Colonic mucosa (tissue), 4 donors: ENCODE measurements around the gene MCCC2. TPM values are rescaled to one million over a fixed set of nuclear protein-coding genes. Genes with fewer than 3 reads are reported as not detected.

Experiments used
- DNase-seq: peaks from one replicate; pipeline ENCODE4 v3.0.0-alpha.2; 2020
- H3K27ac ChIP-seq: fragments of 200-600 bp; one replicate; pipeline ENCODE4 v1.8.0; 2021
- H3K27me3 ChIP-seq: fragments of 200-600 bp; one replicate; pipeline ENCODE4 v1.8.0; 2021
- H3K36me3 ChIP-seq: fragments of 200-600 bp; one replicate; pipeline ENCODE4 v1.8.0; 2021
- H3K4me1 ChIP-seq: fragments of 200-600 bp; one replicate; pipeline ENCODE4 v1.8.0; 2021; ENCODE audit warnings: mild to moderate bottlenecking
- H3K4me3 ChIP-seq: fragments of 200-600 bp; one replicate; pipeline ENCODE4 v1.8.0; 2021
- H3K9ac ChIP-seq, 2 donors: one replicate each; pipeline ENCODE4 v1.7.0; 2013; ENCODE audit warnings: control low read depth in 2 of 2, low read depth in 2 of 2, low read length in 2 of 2
- H3K9me3 ChIP-seq: fragments of 200-600 bp; one replicate; pipeline ENCODE4 v1.8.0; 2021
- CTCF ChIP-seq: fragments of 200-600 bp; IDR thresholded peaks from one replicate; pipeline ENCODE4 v1.8.0; 2022; ENCODE audit warnings: antibody characterized with exemption, mild to moderate bottlenecking
- intact Hi-C: fragments of 100-400 bp; cut with DNase I; formaldehyde crosslinking; loops from one replicate; pipeline ENCODE4 v1.14.1; 2022
- total RNA-seq, 2 donors: library from RNA; stranded (reverse); fragmentation: NEBNext Ultra II Directional in 1 of 2; extraction: Animal tissue kit (Norgen Biotek cat#: 25700) in 1 of 2; gene quantifications; one replicate each; pipeline ENCODE4 v1.2.1, GENCODE V29; 2021
- donor health status: healthy.
- donor health status: DM: no; HTN: no; CAD: no.
- donor health status: DM: no; HTN: no; CAD: no.

The MCCC2 gene
- total RNA-seq, 2 donors from 2014 or later = 56.8 to 68.7 TPM

- H3K36me3 ChIP-seq = no peaks in the 10 kb centered on the region
- intact Hi-C loops = no loop called here
- no peak overlapping the region for H3K27ac ChIP-seq
- no peak for DNase-seq
- H3K9me3 ChIP-seq = no peaks in the 10 kb centered on the region
- no peaks in the 10 kb centered on the region for H3K27me3 ChIP-seq
- no peaks in the 10 kb centered on the region for H3K4me1 ChIP-seq
- no peak for TF ChIP-seq CTCF
- no peak overlapping the region for H3K9ac ChIP-seq
- no peak overlapping the region for H3K4me3 ChIP-seq
Observed at GRCh38 chr5:71705421-71705820, 118.3 kb downstream of the MCCC2 start.

GRCh38 chr5:71706906-71707305 is 119.8 kb downstream of the MCCC2 start:
- Histone ChIP-seq H3K4me1 (no peaks in the 10 kb centered on the region), H3K36me3 (no peaks in the 10 kb centered on the region), H3K9ac (no peak overlapping the region), H3K4me3 (no peak overlapping the region), H3K27me3 (no peaks in the 10 kb centered on the region), H3K27ac (no peak overlapping the region), H3K9me3 (no peaks in the 10 kb centered on the region)
- TF ChIP-seq CTCF = no peak
- no peak for DNase-seq
- intact Hi-C loops = no loop called here

Other genes with a start within 250 kb of the MCCC2 start
- 10 to 100 TPM; 18.9 to 21.8 TPM for gene BDP1, start 131.7 kb upstream of the MCCC2 start, total RNA-seq
- 1 to 10 TPM in 1 of 2 donors, under 1 TPM in 1; 0.67 to 2.4 TPM for gene CARTPT, start 131.9 kb downstream of the MCCC2 start, total RNA-seq